GM12878 (cell line): ENCODE results near the gene NEAT1. TPM values are rescaled to one million over a fixed set of nuclear protein-coding genes. Genes with fewer than 3 reads are reported as not detected.

Source experiments
- BCL3 ChIP-seq: IDR thresholded peaks from 2 replicates; pipeline ENCODE4 v1.6.1; 2011; ENCODE audit warnings: borderline replicate concordance, low read depth, mild to moderate bottlenecking, moderate library complexity, low read length; ENCODE audit not compliant: insufficient read depth, poor library complexity, severe bottlenecking
- CHD2 ChIP-seq: IDR thresholded peaks from 2 replicates; pipeline ENCODE4 v1.6.1; 2011; ENCODE audit warnings: low read depth, low read length, improper control_type of control experiment, borderline replicate concordance
- CTCF ChIP-seq, 3 experiments: IDR thresholded peaks in 2 of 3; conservative IDR thresholded peaks in 1 of 3; 2 replicates each; pipeline ENCODE4 v1.5.1; 2011; ENCODE audit warnings: low read depth in 3 of 3, low read length in 3 of 3, mild to moderate bottlenecking in 3 of 3, control low read depth in 2 of 3, moderate library complexity in 2 of 3, inconsistent platforms in 1 of 3, mixed read lengths in 1 of 3; ENCODE audit not compliant: control insufficient read depth in 2 of 3, insufficient read depth in 1 of 3; ENCODE audit errors: extremely low read depth in 1 of 3
- EP300 ChIP-seq, 2 experiments: fragments of 150-350 bp in 1 of 2; IDR thresholded peaks; 2 replicates each; pipeline ENCODE4 v1.6.1; 2011 to 2012; ENCODE audit warnings: low read depth in 2 of 2, low read length in 2 of 2, borderline replicate concordance in 1 of 2, improper control_type of control experiment in 1 of 2, inconsistent platforms in 1 of 2; ENCODE audit not compliant: control insufficient read depth in 1 of 2
- IKZF1 ChIP-seq: fragments of 450-650 bp; conservative IDR thresholded peaks from 2 replicates; pipeline ENCODE4 v1.6.1; 2017; ENCODE audit warnings: antibody characterized with exemption, mild to moderate bottlenecking
- MXI1 ChIP-seq: fragments of 150-350 bp; IDR thresholded peaks from 2 replicates; pipeline ENCODE4 v1.6.1; 2011; ENCODE audit warnings: low read depth, mild to moderate bottlenecking, inconsistent platforms, low read length, improper control_type of control experiment
- NKRF ChIP-seq: fragments of 450-650 bp; conservative IDR thresholded peaks from 2 replicates; pipeline ENCODE4 v1.6.1; 2017; ENCODE audit warnings: mild to moderate bottlenecking, moderate library complexity
- NR2C1 ChIP-seq: fragments of 450-650 bp; IDR thresholded peaks from 2 replicates; pipeline ENCODE4 v1.6.1; 2017; ENCODE audit warnings: antibody characterized with exemption, mild to moderate bottlenecking, moderate library complexity
- NR2F1 ChIP-seq: fragments of 450-650 bp; conservative IDR thresholded peaks from 2 replicates; pipeline ENCODE4 v1.6.1; 2017; ENCODE audit warnings: mild to moderate bottlenecking
- PBX3 ChIP-seq: IDR thresholded peaks from 2 replicates; pipeline ENCODE4 v1.6.1; 2011; ENCODE audit warnings: mild to moderate bottlenecking, low read depth, low read length, moderate library complexity; ENCODE audit not compliant: insufficient replicate concordance
- PKNOX1 ChIP-seq: fragments of 450-650 bp; IDR thresholded peaks from 2 replicates; pipeline ENCODE4 v1.6.1; 2016; ENCODE audit warnings: mild to moderate bottlenecking
- POLR2AphosphoS5 ChIP-seq: IDR thresholded peaks from 2 replicates; pipeline ENCODE4 v1.6.1; 2011; ENCODE audit warnings: mild to moderate bottlenecking, low read length, inconsistent platforms
- SIN3A ChIP-seq: IDR thresholded peaks from 2 replicates; pipeline ENCODE4 v1.6.1; 2012; ENCODE audit warnings: low read depth, low read length, improper control_type of control experiment
- SKIL ChIP-seq: fragments of 450-650 bp; IDR thresholded peaks from 2 replicates; pipeline ENCODE4 v1.6.1; 2017; ENCODE audit warnings: mild to moderate bottlenecking, low read depth, inconsistent platforms; ENCODE audit not compliant: poor library complexity, severe bottlenecking
- STAT3 ChIP-seq: IDR thresholded peaks from 2 replicates; pipeline ENCODE4 v1.6.1; 2011; ENCODE audit warnings: low read depth, low read length, improper control_type of control experiment
- TAF1 ChIP-seq: IDR thresholded peaks from 2 replicates; pipeline ENCODE4 v1.6.1; 2011; ENCODE audit warnings: mild to moderate bottlenecking, low read depth, low read length, borderline replicate concordance
- polyA plus RNA-seq, 11 experiments: library from polyadenylated mRNA; depleted of rRNA in 4 of 11; unstranded in 6 of 11; stranded (reverse) in 5 of 11; fragments of >200 nt; fragmentation: Nextera tagmentation in 4 of 11; fragmentation: Illumina TruSeq in 1 of 11; extraction: Ambion mirVana in 4 of 11; extraction: Trizol in 1 of 11; gene quantifications; 1 replicate in 1 of 11; 2 replicates in 10 of 11; pipeline versions ENCODE4 v1.2.1 to v1.2.3, GENCODE V29; 2011 to 2016; ENCODE audit warnings: inconsistent platforms in 2 of 11, missing spikeins in 2 of 11, low read depth in 1 of 11
- total RNA-seq, 4 experiments: library from RNA; depleted of rRNA in 3 of 4; stranded (reverse); fragments of >200 nt in 3 of 4; fragmentation: Illumina TruSeq in 1 of 4; extraction: Trizol in 1 of 4; gene quantifications; 2 replicates each; pipeline versions ENCODE4 v1.2.1 to v1.2.3, GENCODE V29; 2013 to 2021

Gene NEAT1
- total and polyA plus RNA-seq, 10 of the 15 experiments (the other 5 are each of a cell fraction or from before 2014, with no cell fraction given), result 13.6 to 328 (median 69.4) TPM

- TF ChIP-seq SKIL, result no peak
- TF ChIP-seq MXI1, result peak; percentile 2; the same call in 1 of the 2 replicates
- TF ChIP-seq PBX3, result peak; percentile 3
- TF ChIP-seq EP300 (IDR thresholded peaks at IDR 0.05; ENCODE audit: borderline replicate concordance in 1 of 2, control insufficient read depth in 1 of 2, low read depth in 2 of 2, low read length in 2 of 2), result no peak
- peak; percentile 76 for TF ChIP-seq BCL3
- 0 out of 2 replicates have a peak, but pooled peaks have one; percentile 3 for TF ChIP-seq NR2F1
- TF ChIP-seq CHD2, result 0 out of 2 replicates have a peak, but pooled peaks have one; percentile 26
- no peak for TF ChIP-seq IKZF1
- TF ChIP-seq SIN3A, result no peak
- 0 out of 6 replicates have a peak, but pooled peaks of 1 of the 3 experiments have one; percentile 3 for TF ChIP-seq CTCF (IDR thresholded peaks at IDR 0.05 in 2 of 3, conservative IDR thresholded peaks at IDR 0.05 in 1 of 3; ENCODE audit: control insufficient read depth in 2 of 3, extremely low read depth in 1 of 3, insufficient read depth in 1 of 3, low read depth in 3 of 3, low read length in 3 of 3)
- TF ChIP-seq NR2C1, result 0 out of 2 replicates have a peak, but pooled peaks have one; percentile 3
- TF ChIP-seq NKRF, result no peak
- TF ChIP-seq STAT3, result no peak
- peak; percentile 32; the same call in 1 of the 2 replicates for TF ChIP-seq TAF1
- TF ChIP-seq PKNOX1, result no peak
- TF ChIP-seq POLR2AphosphoS5, result peak; percentile 90
Observed at GRCh38 chr11:65427691-65428577, 5.3 kb downstream of the NEAT1 start (continued).
